ENCODE data around the gene KCNK6.
"Not testable (repeated sequence)": the region's sequence is repeated elsewhere in the genome, so short reads cannot be mapped to it uniquely, and the experiment has no call there.

The KCNK6 gene

DNA sequence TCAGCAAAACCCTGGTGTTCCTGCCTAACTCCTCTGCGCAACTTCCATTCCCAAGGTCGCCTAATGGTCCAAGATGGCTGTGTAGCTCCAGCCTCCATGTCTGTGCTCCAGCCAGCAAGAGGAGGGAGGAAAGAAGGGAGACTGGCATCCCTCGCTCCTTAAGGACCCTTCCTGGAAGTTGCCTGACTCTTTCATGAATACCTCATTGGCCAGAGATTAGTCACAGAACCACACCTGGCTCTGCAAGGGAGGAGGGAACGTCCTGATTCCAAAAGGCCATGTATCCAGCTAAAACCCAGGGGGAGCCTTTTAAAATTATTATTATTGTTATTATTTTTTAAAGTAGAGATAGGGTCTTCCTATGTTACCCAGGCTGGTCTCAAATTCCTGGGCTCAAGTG is 4.8 kb downstream of the KCNK6 start:
- DNase-seq, result no peak

DNA sequence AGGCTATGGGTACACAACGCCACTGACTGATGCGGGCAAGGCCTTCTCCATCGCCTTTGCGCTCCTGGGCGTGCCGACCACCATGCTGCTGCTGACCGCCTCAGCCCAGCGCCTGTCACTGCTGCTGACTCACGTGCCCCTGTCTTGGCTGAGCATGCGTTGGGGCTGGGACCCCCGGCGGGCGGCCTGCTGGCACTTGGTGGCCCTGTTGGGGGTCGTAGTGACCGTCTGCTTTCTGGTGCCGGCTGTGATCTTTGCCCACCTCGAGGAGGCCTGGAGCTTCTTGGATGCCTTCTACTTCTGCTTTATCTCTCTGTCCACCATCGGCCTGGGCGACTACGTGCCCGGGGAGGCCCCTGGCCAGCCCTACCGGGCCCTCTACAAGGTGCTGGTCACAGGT is 6.9 kb downstream of the KCNK6 start:
- no peak for DNase-seq

DNA sequence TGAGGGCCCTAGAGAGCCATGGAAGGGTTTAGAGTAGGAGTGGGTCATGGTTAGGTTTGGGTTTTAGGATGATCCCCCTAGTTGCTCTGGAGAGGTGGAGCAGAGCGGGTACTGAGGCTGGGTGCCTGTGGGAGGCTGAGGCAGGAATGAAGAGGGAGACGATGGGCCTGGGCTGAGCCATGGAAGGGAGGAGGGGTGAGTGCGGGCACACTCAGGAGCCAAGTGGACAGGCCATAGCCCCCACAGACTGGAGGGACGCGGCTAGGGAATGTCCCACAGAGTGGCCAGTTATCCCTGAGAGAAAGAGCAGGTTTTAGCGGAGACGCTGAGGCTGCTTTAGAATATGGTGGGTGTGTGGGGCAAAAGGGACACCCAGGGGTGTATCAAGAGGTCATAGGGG is 10.0 kb downstream of the KCNK6 start:
- DNase-seq, result no peak

DNA sequence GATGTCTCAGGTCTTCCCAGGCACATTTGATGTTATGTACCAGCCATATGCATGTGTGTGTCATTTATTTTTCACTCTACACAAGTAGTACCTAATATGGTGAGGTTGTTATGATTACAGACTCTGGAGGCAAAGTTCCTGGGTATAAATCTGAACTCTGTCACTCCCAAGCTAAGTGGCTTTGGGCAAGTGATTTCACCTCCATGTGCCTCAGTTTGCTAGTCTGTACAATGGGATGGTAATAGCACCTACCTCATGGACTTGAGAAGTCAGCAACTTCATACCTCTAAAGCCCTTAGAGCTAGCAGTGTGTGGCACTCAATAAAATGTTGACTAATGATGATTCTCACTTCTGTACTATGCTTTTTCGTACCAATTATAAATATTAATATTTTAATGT is 12.1 kb downstream of the KCNK6 start:
- DNase-seq, result no peak

DNA sequence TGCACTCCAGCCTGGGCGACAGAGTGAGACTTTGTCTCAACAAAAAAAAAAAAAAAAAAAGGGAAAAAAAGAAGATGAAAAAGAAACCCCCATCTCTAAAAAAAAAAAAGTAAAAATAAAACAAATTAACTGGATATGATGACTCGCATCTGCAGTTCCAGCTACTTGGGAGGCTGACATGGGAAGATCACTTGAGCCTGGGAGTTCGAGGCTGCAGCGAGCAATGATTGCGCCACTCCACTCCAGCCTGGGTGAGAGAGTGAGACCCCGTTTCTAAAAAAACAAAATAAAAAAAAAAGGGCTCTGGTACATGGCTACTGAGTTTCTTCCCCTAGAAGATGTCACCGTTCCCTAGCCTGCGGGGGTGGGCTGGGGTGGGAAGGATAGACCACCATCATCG is 13.6 kb downstream of the KCNK6 start:
- DNase-seq, result no peak

DNA sequence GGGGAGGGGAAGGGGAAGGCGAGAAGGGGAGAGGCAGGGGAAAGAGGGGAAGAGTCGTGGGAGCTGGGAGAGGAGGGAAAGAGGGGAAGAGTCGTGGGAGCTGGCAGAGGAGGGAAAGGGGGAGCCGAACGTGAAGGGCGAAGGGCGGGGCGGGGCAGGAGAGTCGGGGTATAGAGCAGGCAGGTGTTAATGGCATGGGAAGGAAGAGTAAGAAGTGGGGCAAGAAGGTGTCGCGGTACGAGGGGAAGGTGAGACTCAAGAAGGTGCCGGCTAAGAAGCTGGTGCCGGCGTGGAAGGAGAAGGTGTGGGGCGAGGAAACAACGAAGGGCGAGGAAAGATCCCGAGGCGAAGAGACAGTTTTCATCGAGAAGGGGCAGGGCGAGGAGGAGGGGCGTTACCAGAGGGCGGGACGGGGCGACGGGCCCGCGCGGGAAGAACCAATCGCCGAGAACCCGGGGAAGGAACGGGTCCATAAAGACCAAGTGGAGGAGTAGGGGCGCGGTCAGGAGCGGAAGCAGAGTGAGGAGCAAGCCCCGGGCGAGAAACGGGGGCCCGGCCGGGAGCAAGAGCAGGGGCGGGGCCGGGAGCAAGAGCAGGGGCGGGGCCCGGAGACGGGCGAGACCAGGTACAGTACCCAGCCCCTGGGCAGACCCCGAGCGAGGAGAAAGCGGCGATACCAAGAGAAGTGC is 16.4 kb downstream of the KCNK6 start:
- DNase-seq, result peak; percentile 99

DNA sequence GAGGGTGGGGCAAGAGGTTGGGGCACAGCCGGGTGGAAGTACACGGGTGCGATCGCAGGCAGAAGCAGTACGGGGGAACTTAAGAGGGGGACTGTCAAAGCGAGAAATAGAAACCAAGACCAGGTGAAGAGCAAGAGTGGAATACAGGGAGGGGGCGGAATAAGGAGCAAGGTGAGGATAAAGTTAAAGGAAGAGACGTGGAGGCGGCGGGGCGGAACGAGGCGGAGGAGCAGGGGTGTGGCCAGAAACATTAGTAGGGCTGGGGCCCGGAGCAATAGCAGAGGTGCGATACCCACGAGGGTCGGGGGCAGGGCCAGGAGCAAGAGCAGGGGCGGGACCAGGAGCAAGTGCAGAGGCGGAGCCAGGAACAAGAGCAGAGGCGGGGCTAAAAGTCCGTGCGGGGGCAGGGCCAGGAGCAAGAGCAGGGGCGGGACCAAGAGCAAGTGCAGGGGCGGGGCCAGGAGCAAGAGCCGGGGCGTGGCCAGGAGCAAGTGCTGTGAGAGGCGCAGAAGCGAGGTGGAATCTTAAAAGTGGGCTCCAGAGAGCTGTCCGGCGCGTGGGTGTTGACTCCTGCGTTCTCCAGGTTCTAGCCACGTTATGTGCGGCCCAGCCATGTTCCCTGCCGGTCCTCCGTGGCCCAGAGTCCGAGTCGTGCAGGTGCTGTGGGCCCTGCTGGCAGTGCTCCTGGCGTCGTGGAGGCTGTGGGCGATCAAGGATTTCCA is 17.2 kb downstream of the KCNK6 start:
- peak; percentile 99 for DNase-seq

DNA sequence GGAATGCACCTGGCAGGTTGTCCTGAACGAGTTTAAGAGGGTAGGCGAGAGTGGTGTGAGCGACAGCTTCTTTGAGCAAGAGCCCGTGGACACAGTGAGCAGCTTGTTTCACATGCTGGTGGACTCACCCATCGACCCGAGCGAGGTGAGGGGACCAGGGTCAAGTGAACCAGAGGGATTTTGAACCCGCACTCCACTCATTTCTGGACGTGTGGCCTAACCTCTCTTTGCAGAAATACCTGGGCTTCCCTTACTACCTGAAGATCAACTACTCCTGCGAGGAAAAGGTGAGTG is 17.7 kb downstream of the KCNK6 start:
- no peak for DNase-seq

DNA sequence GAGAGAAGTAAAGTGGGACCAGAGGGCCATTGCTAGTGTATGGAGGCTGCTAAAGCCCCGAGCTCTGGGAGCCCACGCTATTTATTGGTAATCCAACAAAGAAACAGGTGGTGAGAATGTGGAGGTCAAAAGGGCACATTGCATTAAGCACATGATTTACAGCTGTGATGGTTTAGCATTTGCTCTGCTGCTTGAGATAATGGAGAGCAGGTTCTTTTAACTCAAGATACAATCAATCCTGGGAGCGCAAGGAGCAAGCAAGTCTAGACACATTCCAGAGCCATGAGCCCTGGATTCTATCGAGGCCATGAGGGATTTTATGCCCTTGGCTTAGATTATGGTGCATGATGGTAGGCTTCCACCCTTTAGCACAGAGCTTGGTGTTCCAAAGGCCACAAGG is 19.4 kb downstream of the KCNK6 start:
- not testable (repeated sequence) for DNase-seq

DNA sequence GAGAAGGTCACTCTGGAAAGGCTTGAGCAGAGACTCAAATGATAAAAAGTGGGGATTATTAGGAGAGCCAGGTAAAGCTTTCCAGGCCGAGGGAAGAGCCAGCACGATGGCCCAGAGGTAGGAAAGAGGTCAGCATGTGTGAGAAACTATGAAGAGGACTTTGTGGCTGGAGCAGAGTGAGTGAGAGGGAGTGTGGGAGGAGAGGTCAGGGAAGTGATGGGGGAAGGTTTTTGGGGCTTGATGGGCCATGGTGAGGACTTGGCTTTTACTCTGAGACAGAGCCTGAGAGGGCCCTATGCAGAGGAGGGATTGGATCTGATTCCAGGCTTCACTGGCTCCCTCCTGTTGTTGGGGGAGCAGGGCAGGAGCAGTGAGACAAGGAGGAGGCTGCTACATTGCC is 21.3 kb downstream of the KCNK6 start:
- no peak for DNase-seq

DNA sequence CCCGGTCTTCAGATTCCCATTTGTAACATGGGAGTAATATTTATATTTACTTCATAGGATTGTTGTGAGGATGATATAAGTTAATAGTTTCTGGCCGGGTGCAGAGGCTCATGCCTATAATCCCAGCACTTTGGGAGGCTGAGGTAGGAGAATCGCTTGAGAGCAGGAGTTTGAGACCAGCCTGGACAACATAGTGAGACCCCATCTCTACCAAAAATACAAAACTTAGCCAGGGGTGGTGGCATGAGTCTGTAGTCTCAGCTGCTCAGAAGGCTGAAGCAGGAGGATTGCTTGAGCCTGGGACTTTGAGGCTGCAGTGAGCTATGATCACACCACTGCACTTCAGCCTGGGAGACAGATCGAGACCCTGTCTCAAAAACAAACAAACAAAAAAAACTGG is 27.2 kb downstream of the KCNK6 start:
- DNase-seq, result no peak

DNA sequence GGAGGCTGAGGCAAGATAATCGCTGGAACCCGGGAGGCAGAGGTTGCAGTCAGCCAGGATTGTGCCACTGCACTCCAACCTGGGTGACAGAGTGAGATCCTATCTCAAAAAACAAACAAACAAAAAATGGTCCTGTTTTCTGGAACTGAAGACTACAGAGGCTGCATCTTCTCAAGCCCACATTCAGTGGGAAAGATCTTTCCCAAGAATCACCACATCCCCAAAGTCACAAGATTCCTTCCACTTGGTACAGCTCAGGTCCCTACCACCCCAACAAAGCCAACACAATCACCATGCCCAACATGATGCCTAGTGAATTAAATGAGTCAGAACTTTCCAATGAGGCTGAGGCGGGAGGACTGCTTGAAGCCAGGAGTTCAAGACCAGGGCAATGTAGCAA is 31.2 kb downstream of the KCNK6 start:
- no peak for DNase-seq

DNA sequence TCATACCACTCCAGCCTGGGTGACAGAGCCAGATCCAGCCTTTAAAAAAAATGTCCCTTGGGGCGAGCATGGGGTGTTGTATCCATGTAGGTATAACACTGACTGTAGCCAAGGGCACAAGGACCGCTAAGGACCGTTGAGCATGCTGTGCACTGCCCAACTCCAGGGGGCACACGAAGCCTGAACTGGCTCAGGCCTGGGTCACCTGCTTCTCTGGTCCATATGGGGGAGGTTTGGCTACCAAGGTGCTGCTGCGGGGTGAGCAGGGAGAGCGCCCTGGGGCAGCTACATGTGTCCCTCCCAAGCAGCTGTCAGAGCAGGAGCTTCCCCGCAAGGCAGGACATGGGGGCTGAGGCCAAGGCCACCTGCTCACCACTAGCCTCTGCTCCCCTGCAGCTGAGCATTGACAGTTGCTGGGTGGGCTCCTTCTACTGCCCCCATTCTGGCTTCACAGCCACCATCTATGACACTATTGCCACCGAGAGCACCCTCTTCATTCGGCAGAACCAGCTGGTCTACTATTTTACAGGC is 32.3 kb downstream of the KCNK6 start:
- DNase-seq, result no peak

DNA sequence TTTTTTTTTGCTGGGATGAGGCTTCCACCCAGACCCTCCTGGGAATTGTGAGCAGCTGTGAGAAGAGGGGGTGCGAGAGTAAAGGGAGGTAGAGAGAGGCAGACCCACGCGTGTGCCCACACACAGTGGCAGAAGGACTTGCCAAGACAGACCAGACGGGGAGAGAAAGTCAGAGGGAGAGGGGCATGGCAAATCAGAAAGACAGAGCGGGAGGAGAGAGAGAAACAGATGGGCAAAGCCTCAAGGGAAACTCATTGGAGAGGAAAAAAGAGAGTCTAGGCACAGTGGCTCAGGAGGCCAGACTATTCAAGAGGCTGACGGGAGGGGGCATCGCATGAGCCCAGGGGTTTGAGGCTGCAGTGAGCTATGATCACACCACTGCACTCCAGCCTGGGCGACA is 33.0 kb downstream of the KCNK6 start:
- no peak for DNase-seq

DNA sequence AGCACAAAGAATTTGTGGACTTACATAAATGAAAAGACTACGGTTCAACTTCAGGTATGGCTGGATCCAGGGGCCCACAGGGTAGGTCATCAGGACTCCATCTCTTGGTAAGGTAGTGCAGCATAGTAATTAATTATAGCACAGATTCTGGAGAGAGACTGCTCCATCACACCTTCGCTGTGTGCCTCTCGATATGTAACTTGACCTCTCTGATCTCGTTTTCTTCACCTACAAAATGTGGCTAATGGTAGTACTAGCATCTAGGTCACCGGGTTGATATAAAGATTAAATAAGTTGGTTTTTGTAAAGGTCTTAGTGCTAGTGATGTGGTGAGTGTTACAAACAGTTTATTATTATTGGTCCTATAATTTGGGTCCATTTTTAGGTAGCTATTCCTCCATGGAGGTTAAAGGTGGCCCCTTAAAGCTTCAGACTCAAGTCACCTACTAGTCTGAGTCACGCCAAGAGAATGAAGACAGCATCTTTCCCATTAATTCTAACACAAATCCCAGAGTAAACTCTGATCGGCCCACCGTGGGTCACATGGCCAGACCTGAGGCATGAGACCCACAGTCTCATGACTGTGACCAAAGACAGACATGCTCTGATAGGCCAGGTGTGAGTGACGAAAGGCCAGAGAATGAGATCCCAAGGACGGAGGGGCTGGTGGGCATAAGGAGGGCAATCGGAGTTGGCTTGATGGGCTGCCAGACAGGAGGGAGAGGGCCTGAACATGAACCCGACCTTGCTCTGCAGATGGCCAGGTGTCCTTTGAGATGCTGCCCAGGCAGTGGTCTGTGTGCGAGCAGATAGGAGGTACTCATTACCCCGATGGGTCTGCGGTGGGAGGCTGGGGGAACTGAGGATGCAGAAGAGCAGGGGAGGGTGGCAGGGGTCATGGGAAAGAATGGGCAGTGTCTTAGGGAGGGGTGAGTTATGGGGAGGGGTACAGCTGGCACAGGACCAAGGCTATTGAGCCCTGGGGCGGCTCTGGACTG is 36.4 kb downstream of the KCNK6 start:
- no peak for DNase-seq

DNA sequence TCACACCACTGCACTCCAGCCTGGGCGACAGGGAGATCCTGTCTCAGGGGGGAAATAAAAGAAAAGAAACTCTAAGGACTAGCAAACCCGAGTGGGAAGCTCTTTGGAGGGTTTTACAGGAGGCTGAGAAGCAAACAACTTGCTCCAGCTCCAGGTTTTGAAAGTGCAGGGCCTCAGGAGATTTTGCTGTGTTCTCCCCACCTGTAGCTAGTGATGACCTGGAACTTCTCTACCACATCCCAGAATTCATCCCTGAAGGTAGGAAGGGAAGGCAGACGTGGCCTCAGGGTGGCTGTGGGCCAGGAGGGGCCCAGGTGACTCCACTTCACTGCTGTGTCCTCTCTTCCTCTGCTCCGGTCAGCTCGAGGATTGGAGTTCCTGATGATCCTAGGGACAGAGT is 38.4 kb downstream of the KCNK6 start:
- no peak for DNase-seq

DNA sequence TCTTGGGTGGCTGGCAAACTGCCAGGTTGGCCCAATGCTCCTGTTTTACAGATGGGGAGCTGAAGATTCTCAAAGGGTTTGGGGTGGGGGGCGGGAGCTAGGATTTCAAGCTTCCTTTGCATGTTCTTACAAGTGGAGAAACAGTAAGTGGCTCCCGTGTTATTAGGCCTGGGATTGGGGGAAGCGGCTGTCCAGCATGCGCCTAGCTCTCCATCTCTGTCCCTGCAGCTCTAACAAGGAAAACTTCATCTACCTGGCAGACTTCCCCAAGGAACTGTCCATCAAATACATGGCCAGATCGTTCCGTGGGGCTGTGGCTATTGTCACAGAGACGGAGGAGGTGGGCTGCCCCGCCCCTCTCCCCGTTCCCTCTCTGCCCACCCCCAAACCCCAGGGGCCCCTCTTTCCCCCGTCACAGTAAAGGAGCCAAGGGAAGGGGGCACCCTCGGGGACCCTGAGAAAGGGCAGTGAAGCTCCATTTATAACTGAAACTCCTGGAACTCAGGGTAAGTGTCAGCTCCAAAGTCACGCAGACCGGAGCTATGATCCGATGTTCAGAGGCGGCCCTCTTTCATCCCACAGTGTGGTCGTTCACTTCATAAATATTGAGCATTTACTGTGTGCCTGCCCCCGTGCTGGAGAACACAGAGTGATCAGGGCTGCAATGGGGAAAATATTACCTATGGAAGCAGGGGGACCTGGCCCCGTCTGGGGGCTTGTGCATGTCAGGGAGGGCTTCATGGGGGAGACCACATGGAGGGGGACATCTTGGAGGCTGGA is 39.8 kb downstream of the KCNK6 start:
- no peak for DNase-seq

DNA sequence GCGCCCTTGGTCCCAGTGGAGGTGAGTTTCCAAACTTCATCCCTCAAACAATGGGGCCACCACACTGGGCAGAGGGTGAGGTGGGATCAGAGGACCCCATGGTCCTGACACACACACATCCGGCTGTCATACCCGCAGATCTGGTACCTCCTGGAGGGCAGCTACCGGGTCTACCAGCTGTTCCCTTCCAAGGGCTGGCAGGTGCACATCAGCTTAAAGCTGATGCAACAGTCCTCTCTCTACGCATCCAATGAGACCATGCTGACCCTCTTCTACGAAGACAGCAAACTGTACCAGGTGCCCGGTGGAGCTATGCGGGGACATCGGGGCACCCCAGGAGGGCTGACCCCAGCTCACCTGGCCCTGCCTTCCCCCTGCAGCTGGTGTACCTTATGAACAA is 40.7 kb downstream of the KCNK6 start:
- DNase-seq, result no peak

DNA sequence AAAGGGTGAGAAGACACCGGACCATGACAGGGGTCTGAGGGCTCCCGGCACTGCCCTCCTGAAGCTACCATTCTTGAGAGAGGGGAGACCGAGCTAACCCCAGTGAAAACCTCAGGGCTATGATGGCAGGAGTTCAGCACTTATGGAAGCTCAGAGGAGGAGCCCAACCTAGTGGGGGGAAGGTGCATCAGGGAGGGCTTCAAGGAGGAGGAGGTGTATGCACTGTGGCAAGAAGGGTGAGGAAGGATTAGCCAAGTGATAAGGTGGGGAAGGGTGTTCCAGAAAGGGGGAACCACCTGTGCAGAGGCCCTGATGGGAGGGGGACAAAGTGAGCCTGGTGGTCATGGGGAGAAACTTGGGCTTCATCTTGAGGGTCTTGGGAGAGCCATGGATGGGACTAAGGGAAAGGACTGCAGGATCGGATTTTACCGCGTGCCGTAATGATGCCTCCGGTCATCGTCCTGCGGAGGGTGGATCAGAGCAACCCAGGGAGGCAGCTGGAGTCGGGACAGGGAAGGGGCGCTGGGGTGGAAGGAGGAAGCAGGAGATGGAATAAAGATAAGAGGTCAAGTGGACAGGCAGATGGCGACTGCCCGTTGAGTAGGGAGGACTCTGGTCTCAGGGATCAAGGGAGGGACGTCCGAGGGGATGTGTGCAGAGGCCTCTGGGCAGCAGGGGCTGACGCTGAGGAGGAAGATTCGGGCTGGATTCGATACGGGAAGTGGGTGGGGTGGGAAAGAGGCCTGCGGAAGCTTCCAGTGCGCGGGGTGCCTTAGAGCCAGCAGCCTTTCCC is 41.4 kb downstream of the KCNK6 start:
- DNase-seq, result no peak

DNA sequence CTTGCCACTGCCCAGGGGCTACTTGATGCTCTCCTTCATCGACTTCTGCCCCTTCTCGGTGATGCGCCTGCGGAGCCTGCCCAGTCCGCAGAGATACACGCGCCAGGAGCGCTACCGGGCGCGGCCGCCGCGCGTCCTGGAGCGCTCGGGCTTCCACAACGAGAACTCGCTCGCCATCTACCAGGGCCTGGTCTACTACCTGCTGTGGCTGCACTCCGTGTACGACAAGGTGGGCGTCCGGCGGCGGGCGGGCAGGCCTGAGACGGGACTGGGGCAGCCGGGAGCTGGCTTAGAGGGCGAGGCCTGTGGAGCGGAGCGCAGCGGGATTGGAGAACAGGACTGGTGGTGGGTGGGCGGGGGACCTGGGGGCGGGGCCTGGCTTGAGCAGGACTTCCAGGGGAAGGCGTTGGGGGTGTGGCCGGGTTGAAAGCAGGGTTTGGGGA is 42.0 kb downstream of the KCNK6 start:
- peak; percentile 93 for DNase-seq

DNA sequence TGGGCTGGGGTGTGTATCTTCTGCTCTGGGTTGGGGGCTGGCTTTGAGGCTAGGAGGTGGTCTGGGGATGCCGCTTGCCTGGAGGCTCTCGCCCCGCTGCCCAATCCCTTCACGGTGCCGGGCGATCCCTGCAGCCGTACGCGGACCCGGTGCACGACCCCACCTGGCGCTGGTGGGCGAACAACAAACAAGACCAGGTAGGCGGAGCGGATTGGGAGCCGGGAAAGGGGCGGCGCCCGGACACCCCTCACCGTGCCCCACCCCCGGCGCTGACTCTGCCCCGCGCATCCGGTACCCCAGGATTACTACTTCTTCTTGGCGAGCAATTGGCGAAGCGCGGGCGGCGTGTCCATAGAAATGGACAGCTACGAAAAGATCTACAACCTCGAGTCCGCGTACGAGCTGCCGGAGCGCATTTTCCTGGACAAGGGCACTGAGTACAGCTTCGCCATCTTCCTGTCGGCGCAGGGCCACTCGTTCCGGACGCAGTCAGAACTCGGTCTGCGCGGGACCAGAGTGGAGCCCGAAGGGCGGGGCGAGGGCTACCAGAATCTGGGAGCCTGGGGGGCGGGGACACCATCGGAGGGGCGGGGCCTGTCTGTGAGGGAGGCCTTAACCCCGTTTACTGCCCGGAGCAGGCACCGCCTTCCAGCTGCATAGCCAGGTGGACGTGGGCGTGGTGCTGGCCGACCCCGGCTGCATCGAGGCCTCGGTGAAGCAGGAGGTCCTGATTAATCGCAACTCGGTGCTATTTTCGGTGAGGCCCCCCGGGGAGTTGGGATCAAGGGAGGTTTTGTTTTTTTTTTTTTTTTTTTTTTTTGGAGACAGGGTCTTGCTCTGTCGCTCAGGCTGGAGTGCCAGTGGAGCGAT is 42.7 kb downstream of the KCNK6 start:
- peak; percentile 88 for DNase-seq
